HG03575 (cell line): ENCODE measurements around the gene OR6S1.
"Not testable (repeated sequence)": the region's sequence is repeated elsewhere in the genome, so short reads cannot be mapped to it uniquely, and the experiment has no call there.

ENCODE experiments used
- ATAC-seq: cut with Tn5 transposase; IDR thresholded peaks from one replicate; pipeline ENCODE4 v1.9.1; 2021; ENCODE audit not compliant: unreplicated experiment, insufficient number of reproducible peaks, low FRiP score; ENCODE audit errors: extremely low read depth

The OR6S1 gene

DNA sequence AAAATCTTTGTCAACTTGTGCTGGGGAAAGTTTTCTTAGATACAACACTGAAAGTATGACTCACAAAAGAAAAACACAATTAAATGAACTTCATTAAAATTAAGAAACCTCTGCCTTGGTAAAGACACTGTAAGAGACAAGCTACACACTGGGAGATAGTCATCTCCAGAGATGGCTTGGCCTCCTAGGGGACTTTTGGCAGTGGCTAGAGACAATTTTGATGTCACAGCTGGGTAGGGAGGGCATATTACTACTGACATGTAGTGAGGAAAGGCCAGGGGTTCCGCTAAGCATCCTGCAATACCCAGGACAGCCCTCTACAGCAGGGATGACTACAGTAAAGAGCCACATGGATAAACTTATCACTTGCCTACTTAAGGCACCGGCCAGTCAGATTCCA, 34.2 kb upstream of the OR6S1 start:
- no peak for ATAC-seq

GRCh38 chr14:20671597-20672283, 30.2 kb upstream of the OR6S1 start:
- ATAC-seq: no peak

DNA sequence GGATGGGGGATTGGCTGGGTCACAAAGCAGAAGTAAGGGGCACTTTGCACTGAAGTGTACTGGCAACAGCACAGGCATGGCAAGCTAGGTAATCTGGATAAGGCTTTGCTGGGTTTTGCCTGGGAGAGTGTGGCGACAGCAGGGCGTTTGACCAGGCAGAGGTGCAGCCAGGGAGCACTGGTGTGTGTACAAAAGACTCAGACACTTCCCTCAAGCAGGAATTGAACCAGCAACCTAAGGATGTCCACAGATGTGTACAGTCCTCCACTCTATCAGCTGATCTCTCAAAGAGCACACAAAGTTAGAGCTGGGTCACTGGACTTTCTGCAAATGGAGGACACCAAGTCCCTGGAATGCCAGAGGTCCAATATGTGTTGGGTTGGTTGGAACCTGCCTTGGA, 27.5 kb upstream of the OR6S1 start:
- no peak for ATAC-seq

- ATAC-seq: peak; percentile 50
Observed at GRCh38 chr14:20667957-20668356, 26.5 kb upstream of the OR6S1 start.

DNA sequence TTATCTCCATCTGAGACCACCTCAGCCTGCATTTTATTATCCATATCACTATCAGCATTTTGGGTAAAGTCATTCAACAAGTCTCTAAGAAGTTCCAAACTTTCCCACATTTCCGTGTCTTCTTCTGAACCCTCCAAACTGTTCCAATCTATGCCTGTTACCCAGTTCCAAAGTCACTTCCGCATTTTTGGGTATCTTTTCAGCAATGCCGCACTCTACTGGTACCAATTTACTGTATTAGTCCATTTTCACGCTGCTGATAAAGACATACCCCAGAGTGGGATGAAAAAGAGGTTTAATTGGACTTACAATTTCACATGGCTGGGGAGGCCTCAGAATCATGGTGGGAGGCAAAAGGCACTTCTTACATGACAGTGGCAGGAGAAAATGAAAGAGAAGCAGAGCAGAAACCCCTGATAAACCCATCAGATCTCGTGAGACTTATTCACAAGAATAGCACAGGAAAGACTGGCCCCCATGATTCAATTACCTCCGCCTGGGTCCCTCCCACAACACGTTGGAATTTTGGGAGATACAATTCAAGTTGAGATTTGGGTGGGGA, 25.0 kb upstream of the OR6S1 start:
- not testable (repeated sequence) for ATAC-seq

GRCh38 chr14:20662968-20663732, 21.7 kb upstream of the OR6S1 start:
- no peak for ATAC-seq

GRCh38 chr14:20661197-20661596, 19.7 kb upstream of the OR6S1 start:
- no peak for ATAC-seq

DNA sequence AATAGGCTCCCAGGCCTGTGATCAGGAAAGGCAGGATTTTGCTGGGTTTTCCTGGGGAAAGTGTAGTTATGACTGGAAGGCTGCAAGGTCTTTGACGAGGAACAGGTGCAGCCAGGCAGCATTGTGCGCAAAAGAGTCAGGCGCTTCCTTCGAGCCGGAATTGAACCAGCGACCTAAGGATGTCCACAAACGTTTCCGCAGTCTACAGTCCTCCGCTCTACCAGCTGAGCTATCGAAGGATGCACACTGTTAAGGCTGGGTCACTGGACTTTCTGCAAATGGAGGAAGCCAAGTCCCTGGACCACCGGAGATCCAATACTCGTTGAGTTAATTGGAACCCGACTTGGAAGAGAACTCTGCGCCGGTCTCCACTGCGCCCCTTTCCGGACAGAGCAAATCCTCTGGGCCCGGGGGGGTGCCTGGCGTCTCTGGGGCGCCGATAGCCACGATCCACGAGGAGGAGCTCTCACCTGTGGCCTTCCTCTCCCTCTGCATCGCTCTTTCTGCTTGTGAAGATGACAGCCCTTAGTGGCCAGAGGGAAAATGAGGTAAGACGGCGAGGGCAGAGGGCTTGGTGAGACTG, 18.4 kb upstream of the OR6S1 start:
- ATAC-seq: no peak

- ATAC-seq: no peak
Observed at GRCh38 chr14:20659336-20659735, 17.8 kb upstream of the OR6S1 start.

DNA sequence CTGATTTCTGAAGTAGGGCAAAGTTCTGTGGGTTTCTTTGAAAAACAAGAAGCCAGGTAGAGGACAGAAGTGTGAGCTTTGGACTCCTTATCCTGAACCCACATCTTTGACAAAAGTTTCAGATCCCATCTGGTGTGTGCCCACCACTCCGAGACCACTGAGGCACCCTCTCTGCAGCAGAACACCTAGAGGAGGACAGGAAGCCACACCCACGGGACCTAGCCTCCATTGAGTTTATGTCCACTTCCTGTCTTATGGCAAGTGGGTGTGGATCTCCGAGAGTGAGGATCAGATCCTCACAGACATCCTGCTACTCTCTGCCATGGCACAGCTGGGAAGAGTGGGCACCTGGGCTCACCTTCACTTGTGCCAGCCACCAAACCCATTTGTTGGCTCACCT, 16.8 kb upstream of the OR6S1 start:
- ATAC-seq: no peak

GRCh38 chr14:20657216-20658211, 16.0 kb upstream of the OR6S1 start:
- ATAC-seq: no peak

DNA sequence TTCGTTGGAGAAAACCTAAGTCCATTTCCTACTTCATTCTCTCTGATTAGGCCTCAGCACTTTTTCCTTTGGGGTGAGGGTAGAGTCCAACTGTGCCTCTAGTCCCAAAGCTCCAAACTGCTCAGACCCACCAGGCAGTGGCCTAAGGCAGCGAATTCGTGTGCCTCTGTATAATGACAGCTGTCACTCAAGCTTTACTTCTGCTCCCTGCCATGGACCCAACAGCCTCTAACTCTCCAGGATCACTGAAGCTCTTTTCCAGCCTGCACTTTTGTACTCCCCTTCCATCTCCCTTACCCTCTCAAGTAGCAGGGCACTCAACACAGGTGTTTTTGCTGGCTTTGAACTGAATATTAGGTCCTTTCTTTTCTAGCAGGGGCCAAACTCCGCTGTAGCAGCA, 14.8 kb upstream of the OR6S1 start:
- no peak for ATAC-seq

GRCh38 chr14:20655851-20656250, 14.4 kb upstream of the OR6S1 start:
- ATAC-seq: no peak

GRCh38 chr14:20652996-20653975, 11.8 kb upstream of the OR6S1 start:
- ATAC-seq: no peak

GRCh38 chr14:20645481-20645880, 4.0 kb upstream of the OR6S1 start:
- no peak for ATAC-seq

GRCh38 chr14:20644520-20644919, 3.0 kb upstream of the OR6S1 start:
- ATAC-seq: no peak

GRCh38 chr14:20642755-20643154, 1.3 kb upstream of the OR6S1 start:
- ATAC-seq: not testable (repeated sequence)

DNA sequence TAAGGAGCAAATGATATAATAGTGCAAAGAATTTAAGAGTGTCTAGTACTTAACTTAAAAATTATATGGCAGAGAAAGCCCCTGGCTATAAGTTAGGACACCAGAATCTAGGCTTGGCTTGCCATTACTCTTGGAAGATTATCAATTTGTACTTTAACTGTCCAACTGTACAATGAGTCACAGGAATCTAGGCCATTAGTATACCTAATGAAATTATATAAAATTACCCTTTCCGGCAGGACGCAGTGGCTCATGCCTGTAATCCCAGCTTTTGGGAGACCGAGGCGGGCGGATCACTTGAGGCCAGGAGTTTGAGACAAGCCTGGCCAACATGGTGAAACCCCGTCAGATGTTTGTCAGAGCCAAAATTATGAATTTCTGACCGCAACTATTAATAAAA, 691 bp upstream of the OR6S1 start:
- ATAC-seq: no peak
